Endodermal cell (in vitro differentiated cells): ENCODE data around the gene DHTKD1. TPM values are rescaled to one million over a fixed set of nuclear protein-coding genes. Genes with fewer than 3 reads are reported as not detected.

Source experiments
- DNase-seq: peaks from one replicate; pipeline ENCODE4 v3.0.0-alpha.2; 2017
- H3K27ac ChIP-seq: 2 replicates; pipeline ENCODE4 v1.5.1; 2013; ENCODE audit warnings: mild to moderate bottlenecking, low read depth, low read length, moderate library complexity
- H3K27me3 ChIP-seq: 2 replicates; pipeline ENCODE4 v1.6.1; 2013; ENCODE audit warnings: mild to moderate bottlenecking, low read length, moderate library complexity; ENCODE audit not compliant: insufficient read depth, control insufficient read depth, poor library complexity, severe bottlenecking
- H3K36me3 ChIP-seq: 2 replicates; pipeline ENCODE4 v1.7.0; 2013; ENCODE audit warnings: mild to moderate bottlenecking, low read length, moderate library complexity; ENCODE audit not compliant: control insufficient read depth, insufficient read depth
- H3K4me1 ChIP-seq: one replicate; pipeline ENCODE4 v1.7.0; 2013; ENCODE audit warnings: low read length; ENCODE audit not compliant: control insufficient read depth, insufficient read depth
- H3K4me3 ChIP-seq: 2 replicates; pipeline ENCODE4 v1.5.1; 2013; ENCODE audit warnings: mild to moderate bottlenecking, low read length, moderate library complexity
- H3K9ac ChIP-seq: 2 replicates; pipeline ENCODE4 v1.6.1; 2013; ENCODE audit warnings: mild to moderate bottlenecking, low read length, moderate library complexity; ENCODE audit not compliant: poor library complexity, severe bottlenecking; ENCODE audit errors: extremely low read depth
- H3K9me3 ChIP-seq: 2 replicates; pipeline ENCODE4 v1.6.1; 2013; ENCODE audit warnings: mild to moderate bottlenecking, low read length, moderate library complexity; ENCODE audit not compliant: control insufficient read depth
- H3K27ac Mint-ChIP-seq: 2 replicates; pipeline ENCODE4 v1.8.0; 2020; ENCODE audit warnings: mixed read lengths
- H3K27me3 Mint-ChIP-seq: 2 replicates; pipeline ENCODE4 v1.8.0; 2021; ENCODE audit warnings: mild to moderate bottlenecking, mixed read lengths; ENCODE audit not compliant: insufficient read depth
- H3K36me3 Mint-ChIP-seq: 2 replicates; pipeline ENCODE4 v1.8.0; 2020; ENCODE audit warnings: low read depth, mixed read lengths
- H3K4me1 Mint-ChIP-seq: 2 replicates; pipeline ENCODE4 v1.8.0; 2020; ENCODE audit warnings: mixed read lengths
- H3K4me3 Mint-ChIP-seq: 2 replicates; pipeline ENCODE4 v1.8.0; 2020; ENCODE audit warnings: mild to moderate bottlenecking, moderate library complexity, mixed read lengths
- H3K9me3 Mint-ChIP-seq: 2 replicates; pipeline ENCODE4 v1.8.0; 2020; ENCODE audit warnings: mild to moderate bottlenecking, mixed read lengths
- WGBS, 2 experiments: methylation state at CpG; one replicate each; pipeline versions ENCODE4 v1.1.5 to v1.1.7; 2013; ENCODE audit warnings: missing lambda C conversion rate in 2 of 2, mixed read lengths in 1 of 2; ENCODE audit not compliant: insufficient coverage in 1 of 2, insufficient read length in 1 of 2; 5-methylcytosine and 5-hydroxymethylcytosine counted together
- total RNA-seq, 2 donors: library from RNA; stranded (reverse); fragmentation: NEBNext Ultra II Directional in 1 of 2; extraction: Animal tissue kit (Norgen Biotek cat#: 25700) in 1 of 2; gene quantifications; 2 replicates in 1 of 2; 3 replicates in 1 of 2; pipeline ENCODE4 v1.2.1, GENCODE V29; 2021
- TF ChIP-seq, protein P1 (sequence below): fragments of 200-600 bp; sonication (generic); conservative IDR thresholded peaks from 2 replicates; pipeline ENCODE4 v1.5.0; 2021; ENCODE audit warnings: antibody characterized with exemption, mild to moderate bottlenecking

The DHTKD1 gene
- total RNA-seq, 2 donors from 2014 or later = 56.9 to 61.5 TPM

DNA sequence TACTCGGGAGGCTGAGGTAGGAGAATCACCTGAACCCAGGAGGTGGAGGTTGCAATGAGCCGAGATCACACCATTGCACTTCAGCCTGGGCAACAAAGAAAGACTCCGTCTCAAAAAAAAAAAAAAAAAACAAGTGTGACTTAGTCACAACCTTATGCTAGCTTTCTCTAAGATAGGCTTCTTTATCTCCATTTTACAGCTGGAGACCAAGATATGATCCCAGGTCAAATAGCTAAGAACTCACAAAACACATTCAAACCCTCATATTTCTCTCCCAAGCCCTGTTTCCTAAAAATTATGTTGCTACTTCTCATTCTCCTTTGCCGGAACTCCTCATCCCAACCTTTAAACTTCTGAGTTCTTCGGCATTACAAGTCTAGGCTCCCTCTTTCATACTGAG is 13.0 kb upstream of the DHTKD1 start:
- Mint-ChIP-seq H3K4me3 (no peak overlapping the region), H3K36me3 (no peaks in the 10 kb centered on the region), H3K27ac (no peak overlapping the region), H3K9me3 (peaks cover 3% of the 10 kb centered on the region), H3K27me3 (no peaks in the 10 kb centered on the region), H3K4me1 (no peaks in the 10 kb centered on the region)
- Histone ChIP-seq H3K4me3 (no peak overlapping the region), H3K27ac (no peak overlapping the region), H3K9ac (no peak overlapping the region), H3K9me3 (no peaks in the 10 kb centered on the region), H3K4me1 (no peaks in the 10 kb centered on the region), H3K27me3 (no peaks in the 10 kb centered on the region), H3K36me3 (no peaks in the 10 kb centered on the region)
- whole genome bisulfite sequencing, 2 experiments = 93 to 96% methylated on average over 3 to 5 of the region's 5 CpGs
- no peak for DNase-seq
- TF ChIP-seq, protein P1, sequence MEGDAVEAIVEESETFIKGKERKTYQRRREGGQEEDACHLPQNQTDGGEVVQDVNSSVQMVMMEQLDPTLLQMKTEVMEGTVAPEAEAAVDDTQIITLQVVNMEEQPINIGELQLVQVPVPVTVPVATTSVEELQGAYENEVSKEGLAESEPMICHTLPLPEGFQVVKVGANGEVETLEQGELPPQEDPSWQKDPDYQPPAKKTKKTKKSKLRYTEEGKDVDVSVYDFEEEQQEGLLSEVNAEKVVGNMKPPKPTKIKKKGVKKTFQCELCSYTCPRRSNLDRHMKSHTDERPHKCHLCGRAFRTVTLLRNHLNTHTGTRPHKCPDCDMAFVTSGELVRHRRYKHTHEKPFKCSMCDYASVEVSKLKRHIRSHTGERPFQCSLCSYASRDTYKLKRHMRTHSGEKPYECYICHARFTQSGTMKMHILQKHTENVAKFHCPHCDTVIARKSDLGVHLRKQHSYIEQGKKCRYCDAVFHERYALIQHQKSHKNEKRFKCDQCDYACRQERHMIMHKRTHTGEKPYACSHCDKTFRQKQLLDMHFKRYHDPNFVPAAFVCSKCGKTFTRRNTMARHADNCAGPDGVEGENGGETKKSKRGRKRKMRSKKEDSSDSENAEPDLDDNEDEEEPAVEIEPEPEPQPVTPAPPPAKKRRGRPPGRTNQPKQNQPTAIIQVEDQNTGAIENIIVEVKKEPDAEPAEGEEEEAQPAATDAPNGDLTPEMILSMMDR = no peak

DNA sequence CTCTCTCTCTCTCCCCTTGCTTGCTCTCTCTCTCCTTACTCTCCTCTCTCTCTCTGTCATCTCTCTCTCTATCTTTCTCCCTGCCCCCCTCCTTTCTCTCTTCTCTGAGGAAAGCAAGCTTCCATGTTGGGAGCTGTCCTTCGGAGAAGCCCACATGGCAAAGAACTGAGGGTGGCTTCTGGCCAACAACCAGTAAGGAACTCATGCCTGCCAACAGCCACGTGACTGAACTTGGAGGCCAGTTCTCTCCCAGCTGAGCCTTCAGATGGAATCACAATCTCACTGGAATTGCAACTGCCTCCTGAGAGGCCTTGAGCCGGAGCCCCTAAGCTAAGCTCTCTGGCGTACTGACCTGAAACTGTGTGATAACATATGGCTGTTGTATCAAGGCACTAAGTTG is 12.0 kb upstream of the DHTKD1 start:
- no peak overlapping the region for H3K9ac ChIP-seq
- no peak overlapping the region for H3K4me3 Mint-ChIP-seq
- 67 to 70% methylated on average over 3 to 4 of the region's 4 CpGs for WGBS, 2 experiments

DNA sequence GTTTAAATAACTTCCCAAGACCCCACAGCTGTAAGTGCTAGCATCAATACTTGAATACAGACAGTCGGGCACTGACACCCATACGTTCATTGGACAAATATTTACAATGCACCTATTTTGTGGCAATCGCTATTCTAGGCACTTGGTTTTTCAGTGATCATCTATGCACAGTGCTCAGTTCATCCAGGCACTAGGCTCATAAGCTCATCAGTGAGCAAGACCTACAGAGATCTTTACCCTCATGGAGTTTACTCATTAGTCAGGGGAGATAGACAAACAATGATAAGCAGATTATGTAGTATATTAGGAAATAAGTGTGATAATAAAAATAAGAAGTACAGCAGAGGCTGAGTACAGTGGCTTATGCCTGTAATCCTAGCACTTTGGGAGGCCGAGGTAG is 7.6 kb upstream of the DHTKD1 start:
- Mint-ChIP-seq H3K27me3 (peaks cover 3% of the 10 kb centered on the region), H3K36me3 (no peaks in the 10 kb centered on the region), H3K4me1 (peaks cover 18% of the 10 kb centered on the region), H3K27ac (no peak overlapping the region), H3K9me3 (peaks cover 3% of the 10 kb centered on the region), H3K4me3 (no peak overlapping the region)
- Histone ChIP-seq H3K27ac (no peak overlapping the region), H3K4me3 (no peak overlapping the region), H3K9me3 (no peaks in the 10 kb centered on the region), H3K4me1 (peaks cover 6% of the 10 kb centered on the region), H3K9ac (no peak overlapping the region), H3K36me3 (no peaks in the 10 kb centered on the region), H3K27me3 (no peaks in the 10 kb centered on the region)
- 94 to 98% methylated on average over 3 to 4 of the region's 4 CpGs for WGBS, 2 experiments
- TF ChIP-seq, protein P1 = no peak
- no peak for DNase-seq

More for the DNA sequence above, 12.0 kb upstream of the DHTKD1 start:
- no peak for DNase-seq
- no peaks in the 10 kb centered on the region for H3K27me3 ChIP-seq
- H3K36me3 ChIP-seq = no peaks in the 10 kb centered on the region
- Mint-ChIP-seq H3K27ac (no peak overlapping the region), H3K36me3 (no peaks in the 10 kb centered on the region), H3K27me3 (no peaks in the 10 kb centered on the region), H3K4me1 (no peaks in the 10 kb centered on the region), H3K9me3 (peaks cover 3% of the 10 kb centered on the region)
- TF ChIP-seq, protein P1 = no peak
- H3K4me3 ChIP-seq = no peak overlapping the region
- H3K27ac ChIP-seq = no peak overlapping the region
- H3K9me3 ChIP-seq = no peaks in the 10 kb centered on the region
- no peaks in the 10 kb centered on the region for H3K4me1 ChIP-seq
